Common myeloid progenitor, CD34-positive (primary cell): Measurements from ENCODE around the gene SUGP1.

ENCODE experiments used
- CTCF ChIA-PET: fragments of 350-600 bp; sonication (Branson Sonifier 250); formaldehyde crosslinking; loops from one replicate; lab custom pipeline; 2021; ENCODE audit warnings: antibody characterized with exemption; lab: Charles Lee
- POLR2A ChIA-PET: fragments of 350-600 bp; sonication (Branson Sonifier 250); formaldehyde crosslinking; loops from one replicate; lab custom pipeline; 2021; ENCODE audit warnings: antibody characterized with exemption; lab: Charles Lee
- DNase-seq, 3 donors: peaks; one replicate each; pipeline versions ENCODE4 v3.0.0 to v3.0.0-alpha.2; 2013
- H3K27ac ChIP-seq, 2 experiments: 1 replicate in 1 of 2; 2 replicates in 1 of 2; pipeline ENCODE4 v1.7.0; 2013; ENCODE audit warnings: inconsistent platforms in 2 of 2, low read length in 2 of 2, mild to moderate bottlenecking in 2 of 2, low read depth in 1 of 2, moderate library complexity in 1 of 2; ENCODE audit not compliant: severe bottlenecking in 2 of 2, insufficient read depth in 1 of 2, poor library complexity in 1 of 2
- H3K27me3 ChIP-seq, 5 experiments: replicated peaks in 2 of 5; 1 replicate in 3 of 5; 2 replicates in 2 of 5; pipeline versions ENCODE4 v1.6.1 to v1.7.0; 2013; ENCODE audit warnings: low read length in 4 of 5, mild to moderate bottlenecking in 2 of 5, moderate library complexity in 2 of 5, inconsistent platforms in 1 of 5; ENCODE audit not compliant: insufficient read depth in 5 of 5, control insufficient read depth in 4 of 5
- H3K36me3 ChIP-seq, 4 experiments: 1 replicate in 2 of 4; 2 replicates in 2 of 4; pipeline versions ENCODE4 v1.6.1 to v1.7.0; 2013; ENCODE audit warnings: low read length in 3 of 4, control low read depth in 1 of 4, mild to moderate bottlenecking in 1 of 4; ENCODE audit not compliant: control insufficient read depth in 4 of 4, insufficient read depth in 4 of 4
- H3K4me1 ChIP-seq, 4 experiments: 1 replicate in 3 of 4; 2 replicates in 1 of 4; pipeline versions ENCODE4 v1.6.1 to v1.7.1; 2013; ENCODE audit warnings: low read length in 3 of 4, mild to moderate bottlenecking in 3 of 4, control low read depth in 1 of 4, inconsistent platforms in 1 of 4, moderate library complexity in 1 of 4; ENCODE audit not compliant: control insufficient read depth in 4 of 4, insufficient read depth in 4 of 4; ENCODE audit errors: control extremely low read depth in 1 of 4
- H3K4me3 ChIP-seq, 7 experiments: 1 replicate in 4 of 7; 2 replicates in 3 of 7; pipeline versions ENCODE4 v1.5.1 to v1.7.0; 2013; ENCODE audit warnings: mild to moderate bottlenecking in 7 of 7, low read length in 6 of 7, moderate library complexity in 6 of 7, inconsistent platforms in 2 of 7, low read depth in 2 of 7, control low read depth in 1 of 7; ENCODE audit not compliant: insufficient read depth in 4 of 7, control insufficient read depth in 1 of 7; ENCODE audit errors: extremely low read depth in 1 of 7
- H3K9me3 ChIP-seq, 5 experiments: 1 replicate in 4 of 5; 2 replicates in 1 of 5; pipeline versions ENCODE4 v1.6.1 to v1.7.1; 2013; ENCODE audit warnings: low read length in 4 of 5, mild to moderate bottlenecking in 2 of 5, inconsistent platforms in 1 of 5, low read depth in 1 of 5, moderate library complexity in 1 of 5; ENCODE audit not compliant: control insufficient read depth in 4 of 5, insufficient read depth in 2 of 5; ENCODE audit errors: control extremely low read depth in 1 of 5
- WGBS: methylation state at CpG from one replicate; pipeline ENCODE4 v1.1.5; 2013; ENCODE audit not compliant: insufficient coverage; 5-methylcytosine and 5-hydroxymethylcytosine counted together

SUGP1 gene

DNA sequence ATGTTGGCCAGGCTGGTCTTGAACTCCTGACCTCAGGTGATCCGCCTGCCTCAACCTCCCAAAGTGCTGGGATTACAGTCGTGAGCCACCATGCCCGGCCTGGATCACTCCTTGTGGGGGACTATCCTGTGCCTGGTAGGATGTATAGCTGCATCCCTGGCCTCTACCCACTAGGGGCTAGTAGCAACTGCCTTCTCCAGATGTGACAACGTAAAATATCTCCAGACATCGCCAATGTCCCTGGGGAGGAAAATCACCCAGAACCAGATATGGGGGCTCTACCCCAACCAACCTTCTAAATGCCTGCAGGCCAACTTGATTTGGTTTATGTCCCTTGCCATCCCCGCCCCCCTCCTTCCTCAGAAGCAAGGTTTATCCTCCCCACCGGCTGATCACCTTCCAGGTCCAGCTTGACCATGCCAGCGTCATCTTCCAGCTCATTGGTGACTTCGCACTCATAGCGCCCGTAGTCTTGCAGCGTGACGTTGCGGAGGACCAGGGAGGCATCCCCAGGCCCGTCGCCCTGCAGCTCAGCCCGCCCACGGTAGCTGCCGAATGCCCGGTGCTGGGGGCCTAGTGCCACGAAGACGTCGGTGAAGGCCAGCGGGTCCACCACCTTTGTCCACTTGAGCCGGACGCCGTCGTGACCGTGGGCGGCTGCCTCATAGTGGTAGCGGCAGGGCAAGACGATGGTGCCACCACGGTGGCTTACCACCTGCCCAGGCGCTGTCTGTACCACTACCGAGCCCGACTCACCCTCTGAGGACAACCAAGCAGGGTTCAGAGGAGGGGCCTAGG lies 59.7 kb downstream of the SUGP1 start:
- peaks cover 0 to 18% (median 15%) of the 10 kb centered on the region in 4 experiments for H3K4me1 ChIP-seq
- peaks cover 0 to 89% (median 25%) of the 10 kb centered on the region in 5 experiments for H3K27me3 ChIP-seq
- CTCF ChIA-PET = no interaction called here
- DNase-seq = peak in 1 of 3 donors; percentile 19
- peaks cover 0 to 4% (median 3%) of the 10 kb centered on the region in 5 experiments for H3K9me3 ChIP-seq
- WGBS = 57% methylated on average over 30 of the region's 36 CpGs
- POLR2A ChIA-PET = no interaction called here
- H3K27ac ChIP-seq = no peak overlapping the region
- H3K36me3 ChIP-seq = no peaks in the 10 kb centered on the region
- H3K4me3 ChIP-seq = no peak overlapping the region

DNA sequence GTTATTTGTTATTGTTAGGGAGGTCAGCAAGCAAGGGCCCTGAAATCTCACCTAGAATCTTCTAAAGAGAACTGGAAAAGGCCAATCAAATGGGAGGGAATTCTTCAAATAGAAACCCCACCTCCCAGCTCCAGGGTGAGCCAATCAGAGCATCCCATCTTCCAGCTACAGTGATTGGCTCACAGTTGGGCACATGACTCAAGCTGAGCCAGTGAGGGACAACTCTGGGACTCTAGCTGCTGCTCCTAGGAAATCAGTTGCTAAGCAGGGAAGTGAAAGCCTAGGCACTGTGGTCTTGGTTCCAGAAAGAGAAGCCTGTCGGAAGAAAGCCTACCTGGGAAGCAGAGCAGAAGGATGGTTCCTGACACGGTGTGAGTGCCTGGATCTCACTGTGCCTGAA lies 60.6 kb downstream of the SUGP1 start:
- Histone ChIP-seq H3K36me3 (no peaks in the 10 kb centered on the region), H3K27ac (no peak overlapping the region), H3K9me3 (peaks cover 0 to 4% (median 3%) of the 10 kb centered on the region in 5 experiments), H3K4me1 (peaks cover 0 to 18% (median 15%) of the 10 kb centered on the region in 4 experiments), H3K4me3 (no peak overlapping the region), H3K27me3 (peaks cover 0 to 94% (median 25%) of the 10 kb centered on the region in 5 experiments)
- whole genome bisulfite sequencing = 100% methylated on average over 2 of the region's 2 CpGs
- POLR2A ChIA-PET = no interaction called here
- CTCF ChIA-PET = no interaction called here
- DNase-seq = peak; percentile 12 to 34 (median 12)

- Histone ChIP-seq H3K27ac (no peak overlapping the region), H3K36me3 (no peaks in the 10 kb centered on the region), H3K27me3 (peaks cover 0 to 86% (median 25%) of the 10 kb centered on the region in 5 experiments), H3K4me3 (no peak overlapping the region), H3K9me3 (peaks cover 0 to 4% (median 3%) of the 10 kb centered on the region in 5 experiments), H3K4me1 (peaks cover 0 to 18% (median 15%) of the 10 kb centered on the region in 4 experiments)
- ChIA-PET CTCF (no interaction called here), POLR2A (no interaction called here)
- 96% methylated on average over 39 of the region's 41 CpGs for WGBS
- DNase-seq = no peak
Observed at GRCh38 chr19:19258589-19259338, 61.5 kb downstream of the SUGP1 start.

DNA sequence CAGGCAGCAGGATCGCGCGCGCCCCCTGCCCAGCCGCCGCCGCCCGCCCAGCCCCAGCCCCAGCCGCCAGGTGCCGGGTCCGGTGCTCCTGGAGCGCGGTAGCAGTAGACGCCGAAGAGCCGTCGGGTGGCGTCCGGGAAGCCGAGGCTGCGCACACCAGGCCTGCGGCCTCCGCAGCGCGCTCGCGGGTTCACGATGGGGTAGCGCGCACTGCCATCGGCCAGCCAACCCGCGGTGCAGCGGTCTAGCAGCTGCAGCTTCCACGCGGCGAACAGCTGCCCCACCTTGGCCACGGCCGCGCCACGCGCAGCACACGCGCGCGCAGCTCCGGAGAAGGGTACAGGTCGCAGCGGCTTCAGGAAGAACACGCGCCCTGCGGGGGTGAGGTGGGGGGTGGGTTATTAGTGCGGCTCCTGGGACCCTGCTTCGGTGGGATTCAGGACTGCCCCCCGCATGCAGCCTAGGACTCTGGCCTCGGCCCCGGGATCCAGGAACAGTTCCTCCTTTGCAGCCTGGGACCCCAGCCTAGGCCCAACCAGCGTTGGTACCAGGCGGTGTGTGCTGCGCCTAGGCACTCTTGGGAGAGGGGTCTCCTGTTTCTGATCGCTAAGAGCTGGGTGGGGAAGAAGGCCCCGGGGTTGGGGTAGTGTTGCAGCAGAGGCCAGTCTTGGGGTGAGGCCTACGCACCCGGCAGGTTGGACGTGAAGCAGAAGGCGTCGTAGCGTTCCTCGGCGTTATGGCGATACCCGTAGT lies 62.3 kb downstream of the SUGP1 start:
- H3K27ac ChIP-seq = no peak overlapping the region
- H3K9me3 ChIP-seq = peaks cover 0 to 4% (median 3%) of the 10 kb centered on the region in 5 experiments
- H3K4me3 ChIP-seq = no peak overlapping the region
- H3K36me3 ChIP-seq = no peaks in the 10 kb centered on the region
- ChIA-PET CTCF (no interaction called here), POLR2A (no interaction called here)
- peaks cover 0 to 18% (median 15%) of the 10 kb centered on the region in 4 experiments for H3K4me1 ChIP-seq
- H3K27me3 ChIP-seq = peaks cover 0 to 78% (median 21%) of the 10 kb centered on the region in 5 experiments
- 89% methylated on average over 70 of the region's 72 CpGs for WGBS
- DNase-seq = no peak

DNA sequence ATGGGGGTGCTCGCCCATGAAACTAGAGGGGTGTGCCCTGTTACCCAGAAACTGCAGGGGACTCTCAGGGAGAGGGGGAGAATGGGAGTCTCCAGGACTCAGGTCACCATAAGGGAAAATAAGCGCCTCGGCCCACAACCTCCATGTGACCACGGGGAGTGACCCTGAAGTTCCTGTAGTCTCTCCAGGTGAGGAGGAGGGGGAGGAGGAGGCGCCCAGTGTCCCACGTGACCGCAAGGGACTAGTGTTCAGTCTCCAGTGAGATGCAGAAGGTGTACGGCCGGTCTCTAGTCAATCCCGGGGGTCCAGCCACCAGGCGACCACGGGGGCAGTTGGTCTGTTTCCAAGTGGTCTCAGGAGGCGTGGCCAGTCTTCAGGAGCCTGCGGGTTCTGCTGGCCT lies 63.2 kb downstream of the SUGP1 start:
- Histone ChIP-seq H3K27me3 (peaks cover 0 to 73% (median 15%) of the 10 kb centered on the region in 5 experiments), H3K4me3 (no peak overlapping the region), H3K4me1 (peaks cover 0 to 15% (median 14%) of the 10 kb centered on the region in 4 experiments), H3K9me3 (peaks cover 0 to 4% (median 3%) of the 10 kb centered on the region in 5 experiments), H3K27ac (no peak overlapping the region), H3K36me3 (no peaks in the 10 kb centered on the region)
- WGBS = 88% methylated on average over 10 of the region's 14 CpGs
- ChIA-PET CTCF (no interaction called here), POLR2A (no interaction called here)
- DNase-seq = no peak

GRCh38 chr19:19256072-19256969 lies 64.0 kb downstream of the SUGP1 start:
- Histone ChIP-seq H3K27ac (no peak overlapping the region), H3K9me3 (peaks cover 0 to 4% (median 3%) of the 10 kb centered on the region in 5 experiments), H3K4me1 (peaks cover 0 to 8% (median 6%) of the 10 kb centered on the region in 4 experiments), H3K27me3 (peaks cover 2 to 73% (median 17%) of the 10 kb centered on the region in 5 experiments), H3K4me3 (no peak overlapping the region), H3K36me3 (no peaks in the 10 kb centered on the region)
- 69% methylated on average over 16 of the region's 17 CpGs for WGBS
- POLR2A ChIA-PET = no interaction called here
- CTCF ChIA-PET = no interaction called here
- peak in 2 of 3 donors; percentile 34 to 45 for DNase-seq
